Measurements from ENCODE around the gene GNAO1. TPM values are rescaled to one million over a fixed set of nuclear protein-coding genes. Genes with fewer than 3 reads are reported as not detected.
A peak's percentile ranks its signal among the peaks of the same experiment; 100 is the strongest.

The GNAO1 gene
- polyA plus RNA-seq, 4 donors: 0.81 to 8.2 (median 3.2) TPM

- 14 to 42% (median 17%) methylated on average over 5 of the region's 5 CpGs for WGBS, 3 donors
- no peaks in the 10 kb centered on the region for H3K36me3 ChIP-seq (ENCODE audit: control insufficient read depth in 3 of 3, insufficient read depth in 2 of 3, low read depth in 1 of 3, low read length in 3 of 3)
- H3K4me1 ChIP-seq (ENCODE audit: control insufficient read depth in 3 of 3, insufficient read depth in 2 of 3, low read depth in 1 of 3, low read length in 2 of 3): peaks cover 0 to 43% (median 3%) of the 10 kb centered on the region in 3 donors
- H3K27ac ChIP-seq (ENCODE audit: low read depth in 1 of 3, low read length in 2 of 3): peak overlapping the region; percentile 56 to 85 (median 64)
- FAIRE-seq: no peak
- no peak overlapping the region for H3K4me3 ChIP-seq (ENCODE audit: low read depth in 1 of 3, low read length in 3 of 3)
- H3K27me3 ChIP-seq (ENCODE audit: control insufficient read depth in 3 of 3, insufficient read depth in 3 of 3, low read length in 3 of 3): no peaks in the 10 kb centered on the region
- H3K9me3 ChIP-seq (ENCODE audit: control insufficient read depth in 2 of 2, insufficient read depth in 1 of 2, low read depth in 1 of 2, low read length in 1 of 2): no peaks in the 10 kb centered on the region
- DNase-seq: peak; percentile 59 to 77
Observed at GRCh38 chr16:56262148-56262547, 70.9 kb downstream of the GNAO1 start.

GRCh38 chr16:56262551-56263245 is 71.4 kb downstream of the GNAO1 start:
- no peaks in the 10 kb centered on the region for H3K9me3 ChIP-seq (ENCODE audit: control insufficient read depth in 2 of 2, insufficient read depth in 1 of 2, low read depth in 1 of 2, low read length in 1 of 2)
- no peaks in the 10 kb centered on the region for H3K27me3 ChIP-seq (ENCODE audit: control insufficient read depth in 3 of 3, insufficient read depth in 3 of 3, low read length in 3 of 3)
- H3K4me3 ChIP-seq (ENCODE audit: low read depth in 1 of 3, low read length in 3 of 3): no peak overlapping the region
- no peak for FAIRE-seq
- H3K27ac ChIP-seq (ENCODE audit: low read depth in 1 of 3, low read length in 2 of 3): peak overlapping the region; percentile 64 to 88 (median 66)
- H3K4me1 ChIP-seq (ENCODE audit: control insufficient read depth in 3 of 3, insufficient read depth in 2 of 3, low read depth in 1 of 3, low read length in 2 of 3): peaks cover 0 to 43% (median 3%) of the 10 kb centered on the region in 3 donors
- peak in 1 of 2 donors; percentile 18 for DNase-seq
- H3K36me3 ChIP-seq (ENCODE audit: control insufficient read depth in 3 of 3, insufficient read depth in 2 of 3, low read depth in 1 of 3, low read length in 3 of 3): no peaks in the 10 kb centered on the region
- WGBS, 3 donors: 53 to 63% (median 62%) methylated on average over 9 of the region's 9 CpGs

DNA sequence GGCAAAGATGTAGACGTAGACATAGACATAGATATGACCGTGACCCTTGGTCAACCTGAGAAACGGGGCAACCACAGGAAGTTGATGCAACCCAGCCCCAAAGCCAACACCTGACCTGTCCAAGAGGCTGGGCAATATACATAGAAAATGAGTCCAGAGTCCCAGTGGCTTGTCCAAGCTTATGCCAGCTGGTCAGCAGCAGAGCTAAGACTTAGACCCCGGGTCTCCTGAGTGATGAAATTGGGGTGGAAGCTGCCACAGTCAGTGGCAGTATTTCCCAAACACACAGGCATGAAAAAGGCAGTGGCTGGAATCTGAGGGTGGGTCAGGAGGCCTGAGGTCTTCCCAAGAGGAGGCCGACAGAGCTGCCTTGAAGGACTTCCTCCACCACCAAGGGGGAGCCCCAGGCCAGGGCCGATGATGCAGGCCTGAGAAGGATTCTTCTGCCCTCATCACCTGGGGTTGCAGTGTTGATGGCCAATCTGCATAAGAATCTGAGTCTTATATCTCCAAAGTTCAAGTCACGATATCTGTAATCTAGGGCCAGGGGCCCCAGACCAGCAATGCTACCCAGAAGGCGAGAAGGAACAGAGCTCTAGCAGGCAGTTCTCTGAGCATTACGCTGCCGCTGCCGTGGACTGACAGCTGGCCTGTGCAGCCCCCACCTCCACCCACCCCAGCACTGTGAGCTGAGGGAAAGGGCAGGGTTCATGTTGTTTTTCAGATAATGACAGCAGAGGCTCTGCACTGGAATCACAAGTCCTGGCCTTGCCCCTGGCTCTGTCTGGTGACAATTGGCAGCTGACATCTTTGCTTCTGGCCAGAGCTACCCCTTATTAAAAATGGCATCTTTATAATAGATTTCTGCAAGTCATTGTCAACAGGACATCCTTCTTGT is 72.7 kb downstream of the GNAO1 start:
- Histone ChIP-seq H3K4me1 (ENCODE audit: control insufficient read depth in 3 of 3, insufficient read depth in 2 of 3, low read depth in 1 of 3, low read length in 2 of 3) (peaks cover 0 to 43% (median 3%) of the 10 kb centered on the region in 3 donors), H3K9me3 (ENCODE audit: control insufficient read depth in 2 of 2, insufficient read depth in 1 of 2, low read depth in 1 of 2, low read length in 1 of 2) (no peaks in the 10 kb centered on the region), H3K4me3 (ENCODE audit: low read depth in 1 of 3, low read length in 3 of 3) (no peak overlapping the region), H3K36me3 (ENCODE audit: control insufficient read depth in 3 of 3, insufficient read depth in 2 of 3, low read depth in 1 of 3, low read length in 3 of 3) (no peaks in the 10 kb centered on the region), H3K27me3 (ENCODE audit: control insufficient read depth in 3 of 3, insufficient read depth in 3 of 3, low read length in 3 of 3) (peaks cover 0 to 2% (median 0%) of the 10 kb centered on the region in 3 donors), H3K27ac (ENCODE audit: low read depth in 1 of 3, low read length in 2 of 3) (peak overlapping the region; percentile 39 to 88 (median 66))
- 27 to 61% (median 43%) methylated on average over 11 of the region's 11 CpGs for WGBS, 3 donors
- no peak for FAIRE-seq
- peak; percentile 52 to 80 for DNase-seq

- Histone ChIP-seq H3K27ac (ENCODE audit: low read depth in 1 of 3, low read length in 2 of 3) (peak overlapping the region in 1 of 3 donors; percentile 39), H3K36me3 (ENCODE audit: control insufficient read depth in 3 of 3, insufficient read depth in 2 of 3, low read depth in 1 of 3, low read length in 3 of 3) (no peaks in the 10 kb centered on the region), H3K9me3 (ENCODE audit: control insufficient read depth in 2 of 2, insufficient read depth in 1 of 2, low read depth in 1 of 2, low read length in 1 of 2) (no peaks in the 10 kb centered on the region), H3K4me3 (ENCODE audit: low read depth in 1 of 3, low read length in 3 of 3) (no peak overlapping the region), H3K4me1 (ENCODE audit: control insufficient read depth in 3 of 3, insufficient read depth in 2 of 3, low read depth in 1 of 3, low read length in 2 of 3) (peaks cover 0 to 43% (median 3%) of the 10 kb centered on the region in 3 donors), H3K27me3 (ENCODE audit: control insufficient read depth in 3 of 3, insufficient read depth in 3 of 3, low read length in 3 of 3) (peaks cover 0 to 2% (median 0%) of the 10 kb centered on the region in 3 donors)
- 70 to 88% (median 82%) methylated on average over 2 of the region's 2 CpGs for WGBS, 3 donors
- FAIRE-seq: peak; percentile 33
- no peak for DNase-seq
Observed at GRCh38 chr16:56264609-56264972, 73.3 kb downstream of the GNAO1 start.

DNA sequence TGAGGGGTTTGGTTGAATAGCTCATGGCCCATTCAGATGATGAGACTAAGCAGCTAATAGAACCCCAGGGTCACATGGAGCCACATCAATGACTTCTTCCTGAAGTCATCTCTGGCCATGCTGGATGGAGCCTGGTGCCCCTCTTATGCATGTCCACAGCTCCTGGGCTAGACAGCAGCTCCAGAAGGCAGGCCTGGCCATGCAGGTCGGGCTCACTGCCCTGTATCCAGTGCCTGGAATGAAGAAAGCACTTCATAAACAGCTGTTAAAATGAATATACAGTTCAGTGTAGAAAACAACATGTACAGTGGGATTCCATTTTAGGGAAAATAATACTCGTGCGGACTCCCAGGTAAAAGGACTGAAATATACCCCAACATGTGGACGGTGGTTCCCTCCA is 73.9 kb downstream of the GNAO1 start:
- Histone ChIP-seq H3K27me3 (ENCODE audit: control insufficient read depth in 3 of 3, insufficient read depth in 3 of 3, low read length in 3 of 3) (peaks cover 0 to 2% (median 0%) of the 10 kb centered on the region in 3 donors), H3K4me3 (ENCODE audit: low read depth in 1 of 3, low read length in 3 of 3) (no peak overlapping the region), H3K27ac (ENCODE audit: low read depth in 1 of 3, low read length in 2 of 3) (no peak overlapping the region), H3K36me3 (ENCODE audit: control insufficient read depth in 3 of 3, insufficient read depth in 2 of 3, low read depth in 1 of 3, low read length in 3 of 3) (no peaks in the 10 kb centered on the region), H3K9me3 (ENCODE audit: control insufficient read depth in 2 of 2, insufficient read depth in 1 of 2, low read depth in 1 of 2, low read length in 1 of 2) (no peaks in the 10 kb centered on the region), H3K4me1 (ENCODE audit: control insufficient read depth in 3 of 3, insufficient read depth in 2 of 3, low read depth in 1 of 3, low read length in 2 of 3) (peaks cover 0 to 43% (median 3%) of the 10 kb centered on the region in 3 donors)
- WGBS, 3 donors: 84 to 94% (median 91%) methylated on average over 4 of the region's 4 CpGs
- DNase-seq (no peak), FAIRE-seq (no peak)

DNA sequence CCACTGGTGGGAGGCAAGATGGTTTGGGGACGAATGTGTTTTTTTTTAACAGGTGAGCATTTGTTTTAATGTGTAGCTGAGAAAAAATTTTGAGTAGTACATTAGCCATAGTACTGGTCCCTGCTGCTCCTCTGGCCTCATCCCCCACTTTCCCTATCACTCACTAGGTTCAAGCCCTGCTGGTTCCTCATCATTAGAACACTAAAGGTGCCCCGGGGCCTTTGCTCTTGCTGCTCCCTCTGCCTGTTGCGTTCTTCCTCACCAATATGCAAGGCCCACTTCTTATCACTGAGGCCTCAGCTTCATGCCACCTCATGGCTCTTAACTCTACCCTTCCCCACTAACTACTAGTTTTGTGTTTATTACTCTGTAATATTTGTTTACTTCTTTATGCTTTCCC is 74.5 kb downstream of the GNAO1 start:
- WGBS, 3 donors: 91 to 95% (median 93%) methylated on average over 3 of the region's 3 CpGs
- FAIRE-seq: no peak
- Histone ChIP-seq H3K9me3 (ENCODE audit: control insufficient read depth in 2 of 2, insufficient read depth in 1 of 2, low read depth in 1 of 2, low read length in 1 of 2) (no peaks in the 10 kb centered on the region), H3K4me3 (ENCODE audit: low read depth in 1 of 3, low read length in 3 of 3) (no peak overlapping the region), H3K36me3 (ENCODE audit: control insufficient read depth in 3 of 3, insufficient read depth in 2 of 3, low read depth in 1 of 3, low read length in 3 of 3) (no peaks in the 10 kb centered on the region), H3K27ac (ENCODE audit: low read depth in 1 of 3, low read length in 2 of 3) (no peak overlapping the region), H3K4me1 (ENCODE audit: control insufficient read depth in 3 of 3, insufficient read depth in 2 of 3, low read depth in 1 of 3, low read length in 2 of 3) (peaks cover 0 to 43% (median 3%) of the 10 kb centered on the region in 3 donors), H3K27me3 (ENCODE audit: control insufficient read depth in 3 of 3, insufficient read depth in 3 of 3, low read length in 3 of 3) (peaks cover 0 to 2% (median 0%) of the 10 kb centered on the region in 3 donors)
- DNase-seq: no peak

- Histone ChIP-seq H3K4me1 (ENCODE audit: control insufficient read depth in 3 of 3, insufficient read depth in 2 of 3, low read depth in 1 of 3, low read length in 2 of 3) (peaks cover 0 to 39% (median 0%) of the 10 kb centered on the region in 3 donors), H3K27ac (ENCODE audit: low read depth in 1 of 3, low read length in 2 of 3) (no peak overlapping the region), H3K9me3 (ENCODE audit: control insufficient read depth in 2 of 2, insufficient read depth in 1 of 2, low read depth in 1 of 2, low read length in 1 of 2) (no peaks in the 10 kb centered on the region), H3K36me3 (ENCODE audit: control insufficient read depth in 3 of 3, insufficient read depth in 2 of 3, low read depth in 1 of 3, low read length in 3 of 3) (no peaks in the 10 kb centered on the region), H3K27me3 (ENCODE audit: control insufficient read depth in 3 of 3, insufficient read depth in 3 of 3, low read length in 3 of 3) (peaks cover 0 to 2% (median 0%) of the 10 kb centered on the region in 3 donors), H3K4me3 (ENCODE audit: low read depth in 1 of 3, low read length in 3 of 3) (no peak overlapping the region)
- no peak for FAIRE-seq
- 87 to 88% (median 88%) methylated on average over 17 of the region's 17 CpGs for WGBS, 3 donors
- DNase-seq: no peak
Observed at GRCh38 chr16:56266641-56267607, 75.6 kb downstream of the GNAO1 start.
